HCT116 (cell line): ENCODE results near the gene GBGT1. TPM values are rescaled to one million over a fixed set of nuclear protein-coding genes. Genes with fewer than 3 reads are reported as not detected.

Source experiments
- ATAC-seq: fragments of 200-7000 bp; cut with Tn5 transposase; 2 replicates; pipeline ENCODE4 v1.9.1; 2020; ENCODE audit warnings: mild to moderate bottlenecking, moderate library complexity
- BruUV-seq: library from RNA; stranded (reverse); fragments of 400-500 nt; replicated peaks from 2 replicates; lab custom pipeline; 2021; lab: Mats Ljungman, UMichigan
- CTCF ChIA-PET: fragments of 300-600 bp; sonication (Branson Sonifier 250); formaldehyde crosslinking; loops from one replicate; lab custom pipeline; 2021; ENCODE audit warnings: antibody characterized with exemption; lab: Charles Lee
- POLR2A ChIA-PET: fragments of 300-600, 350-600 bp; sonication (Branson Sonifier 250); formaldehyde crosslinking; loops from one replicate; lab custom pipeline; 2021; ENCODE audit warnings: antibody characterized with exemption; lab: Charles Lee
- RAD21 ChIA-PET, 2 experiments: fragments of 300-600 bp; sonication (Branson Sonifier 250); formaldehyde crosslinking; loops; one replicate each; lab custom pipeline; 2023; ENCODE audit warnings: low total read pairs in 2 of 2; ENCODE audit not compliant: uncharacterized antibody in 2 of 2, unreplicated experiment in 2 of 2, low non-redundant PET in 1 of 2; lab: Charles Lee
- DNase-seq: peaks from one replicate; pipeline ENCODE4 v3.0.0-alpha.2; 2010; ENCODE audit warnings: low read depth, low spot score
- H2AFZ ChIP-seq: fragments of 200-600 bp; shearing (Covaris generic), sonication (generic); 2 replicates; pipeline ENCODE4 v1.6.1; 2017; ENCODE audit warnings: low read depth, mixed run types, mixed read lengths, antibody characterized with exemption, low read length; ENCODE audit not compliant: poor library complexity, severe bottlenecking
- H3K27ac ChIP-seq: 2 replicates; pipeline ENCODE4 v1.5.1; 2012; ENCODE audit warnings: low read depth, low read length
- H3K27me3 ChIP-seq: fragments of 200-600 bp; sonication (generic); 2 replicates; pipeline ENCODE4 v1.6.1; 2016; ENCODE audit warnings: mixed run types, low read length, mixed read lengths; ENCODE audit not compliant: insufficient read depth
- H3K36me3 ChIP-seq, 2 experiments: fragments of 200-500 bp in 1 of 2; fragments of 200-600 bp in 1 of 2; sonication (Bioruptor generic) in 1 of 2; sonication (generic) in 1 of 2; 2 replicates each; pipeline versions ENCODE4 v1.5.1 to v1.6.1; 2014 to 2016; ENCODE audit warnings: low read length in 2 of 2, inconsistent platforms in 1 of 2, mixed read lengths in 1 of 2, mixed run types in 1 of 2; ENCODE audit not compliant: insufficient read depth in 2 of 2, control insufficient read depth in 1 of 2
- H3K4me1 ChIP-seq, 2 experiments: fragments of 200-600 bp in 1 of 2; sonication (generic) in 1 of 2; 2 replicates each; pipeline versions ENCODE4 v1.5.1 to v1.6.1; 2012 to 2017; ENCODE audit warnings: low read length in 2 of 2, inconsistent platforms in 1 of 2, mild to moderate bottlenecking in 1 of 2, mixed read lengths in 1 of 2, mixed run types in 1 of 2, moderate library complexity in 1 of 2; ENCODE audit not compliant: insufficient read depth in 2 of 2, control insufficient read depth in 1 of 2
- H3K4me2 ChIP-seq: fragments of 200-600 bp; sonication (generic); 2 replicates; pipeline ENCODE4 v1.6.1; 2017; ENCODE audit warnings: mixed run types, low read length, mixed read lengths
- H3K4me3 ChIP-seq, 2 experiments: fragments of 200-600 bp in 1 of 2; sonication (generic) in 1 of 2; replicated peaks in 1 of 2; 2 replicates each; pipeline ENCODE4 v1.5.1; 2011 to 2016; ENCODE audit warnings: low read length in 2 of 2, control low read depth in 1 of 2, low read depth in 1 of 2, mild to moderate bottlenecking in 1 of 2, mixed read lengths in 1 of 2, mixed run types in 1 of 2
- H3K79me2 ChIP-seq: fragments of 200-600 bp; sonication (generic); 2 replicates; pipeline ENCODE4 v1.6.1; 2017; ENCODE audit warnings: mild to moderate bottlenecking, mixed run types, low read length, moderate library complexity, mixed read lengths; ENCODE audit not compliant: insufficient read depth
- H3K9ac ChIP-seq: fragments of 200-600 bp; sonication (generic); 2 replicates; pipeline ENCODE4 v1.6.1; 2016; ENCODE audit warnings: low read length, mixed read lengths
- H3K9me2 ChIP-seq: fragments of 200-600 bp; sonication (generic), shearing (Covaris generic); 2 replicates; pipeline ENCODE4 v1.6.1; 2017; ENCODE audit warnings: mixed run types, mild to moderate bottlenecking, moderate library complexity; ENCODE audit not compliant: insufficient read depth
- H3K9me3 ChIP-seq, 2 experiments: fragments of 200-500 bp in 1 of 2; fragments of 200-600 bp in 1 of 2; sonication (Bioruptor generic) in 1 of 2; sonication (generic) in 1 of 2; 2 replicates each; pipeline ENCODE4 v1.6.1; 2014 to 2017; ENCODE audit warnings: low read length in 2 of 2, mixed read lengths in 2 of 2, inconsistent platforms in 1 of 2, low read depth in 1 of 2, mild to moderate bottlenecking in 1 of 2, mixed run types in 1 of 2, moderate library complexity in 1 of 2; ENCODE audit not compliant: control insufficient read depth in 1 of 2, insufficient read depth in 1 of 2
- H4K20me1 ChIP-seq: fragments of 200-600 bp; sonication (generic), shearing (Covaris generic); 2 replicates; pipeline ENCODE4 v1.6.1; 2017; ENCODE audit warnings: mixed run types, mild to moderate bottlenecking, moderate library complexity; ENCODE audit not compliant: insufficient read depth
- ATF3 ChIP-seq: IDR thresholded peaks from 2 replicates; pipeline ENCODE4 v1.6.1; 2012
- CEBPB ChIP-seq: IDR thresholded peaks from 2 replicates; pipeline ENCODE4 v1.6.1; 2012; ENCODE audit warnings: low read depth
- ELF1 ChIP-seq: IDR thresholded peaks from 2 replicates; pipeline ENCODE4 v1.6.1; 2012; ENCODE audit warnings: low read depth, borderline replicate concordance
- JUND ChIP-seq: IDR thresholded peaks from 2 replicates; pipeline ENCODE4 v1.6.1; 2012
- REST ChIP-seq: IDR thresholded peaks from 2 replicates; pipeline ENCODE4 v1.6.1; 2012; ENCODE audit warnings: low read depth
- ZFX ChIP-seq: fragments of 450-650 bp; IDR thresholded peaks from 2 replicates; pipeline ENCODE4 v1.6.1; 2017
- ZNF274 ChIP-seq: fragments of 200-500 bp; sonication (Bioruptor generic); IDR thresholded peaks from 2 replicates; pipeline ENCODE4 v1.6.1; 2014; ENCODE audit warnings: mild to moderate bottlenecking, low read depth, low read length, inconsistent platforms
- intact Hi-C: fragments of 100-400 bp; cut with micrococcal nuclease; formaldehyde crosslinking; loops from 2 replicates; pipeline ENCODE4 v1.10.0; 2022
- total RNA-seq: library from RNA; stranded (reverse); gene quantifications from one replicate; pipeline ENCODE4 v1.2.1, GENCODE V29; 2021; ENCODE audit not compliant: unreplicated experiment

The GBGT1 gene
- total RNA-seq, 1 experiment from 2014 or later: 0.34 TPM

GRCh38 chr9:133134388-133135145, 29.1 kb downstream of the GBGT1 start:
- peaks cover 55% of the 10 kb centered on the region for H3K79me2 ChIP-seq
- CTCF ChIA-PET: interaction anchor here (1.1 to 4.7 kb wide), 4 partner anchors 9 to 112 kb away, joined by 3 to 61 read pairs (median 22); no protein-coding TSS in a partner anchor
- ATAC-seq: peak; percentile 1; the same call in 1 of the 2 replicates
- H2AFZ ChIP-seq: no peak overlapping the region
- no peaks in the 10 kb centered on the region for H3K9me3 ChIP-seq
- H3K27ac ChIP-seq: peak overlapping the region; percentile 82
- TF ChIP-seq ATF3 (no peak), ZNF274 (no peak), ZFX (no peak), CEBPB (no peak), JUND (no peak), REST (no peak), ELF1 (no peak)
- intact Hi-C loops: no loop called here
- peaks cover 42 to 68% of the 10 kb centered on the region in 2 experiments for H3K4me1 ChIP-seq
- no peaks in the 10 kb centered on the region for H3K27me3 ChIP-seq
- peak overlapping the region; percentile 11 to 37; a peak in 3 of 4 replicates for H3K4me3 ChIP-seq
- H3K9me2 ChIP-seq: no peaks in the 10 kb centered on the region
- DNase-seq: no peak
- H3K36me3 ChIP-seq: no peaks in the 10 kb centered on the region
- peak overlapping the region; percentile 79 for H3K4me2 ChIP-seq
- peak overlapping the region; percentile 66 for H3K9ac ChIP-seq
- no TSS peak for BruUV-seq
- peaks cover 13% of the 10 kb centered on the region; the same call in 1 of the 2 replicates for H4K20me1 ChIP-seq
- RAD21 ChIA-PET: interaction anchor here (0.7 to 1.1 kb wide), 2 partner anchors 10 kb away, joined by 3 to 4 read pairs; no protein-coding TSS in a partner anchor
- POLR2A ChIA-PET: interaction anchor here (1.3 to 1.6 kb wide), 3 partner anchors 15 to 104 kb away, joined by 3 to 4 read pairs (median 3); no protein-coding TSS in a partner anchor
